DOHH2 (cell line): ENCODE results near the gene PTGIR.

Experiments
- H3F3A ChIP-seq: fragments of 200-600 bp; sonication (generic), shearing (Covaris generic); 2 replicates; pipeline ENCODE4 v1.6.0; 2016; ENCODE audit warnings: antibody characterized with exemption, mild to moderate bottlenecking; ENCODE audit not compliant: control insufficient read depth, insufficient read depth
- H3K27ac ChIP-seq: fragments of 200-600 bp; sonication (generic); 2 replicates; pipeline ENCODE4 v1.5.1; 2014; ENCODE audit warnings: low read depth, mild to moderate bottlenecking, low read length, moderate library complexity
- H3K27me3 ChIP-seq: fragments of 200-600 bp; sonication (generic); 2 replicates; pipeline ENCODE4 v1.6.1; 2014; ENCODE audit warnings: mild to moderate bottlenecking, low read length, mixed read lengths; ENCODE audit not compliant: control insufficient read depth
- H3K36me3 ChIP-seq: fragments of 200-600 bp; sonication (generic); 2 replicates; pipeline ENCODE4 v1.6.1; 2014; ENCODE audit warnings: mild to moderate bottlenecking, low read length, moderate library complexity, mixed read lengths; ENCODE audit not compliant: control insufficient read depth
- H3K4me1 ChIP-seq: fragments of 200-600 bp; sonication (generic); 2 replicates; pipeline ENCODE4 v1.6.1; 2014; ENCODE audit warnings: mild to moderate bottlenecking, low read length, mixed read lengths; ENCODE audit not compliant: control insufficient read depth
- H3K4me2 ChIP-seq: fragments of 200-600 bp; sonication (generic); 2 replicates; pipeline ENCODE4 v1.6.0; 2014; ENCODE audit warnings: mild to moderate bottlenecking, low read length, moderate library complexity
- H3K4me3 ChIP-seq: fragments of 200-600 bp; sonication (generic); 2 replicates; pipeline ENCODE4 v1.5.1; 2014; ENCODE audit warnings: mild to moderate bottlenecking, low read length, mixed read lengths
- H3K79me2 ChIP-seq: fragments of 200-600 bp; sonication (generic); 2 replicates; pipeline ENCODE4 v1.6.1; 2014; ENCODE audit warnings: mild to moderate bottlenecking, low read length, mixed read lengths; ENCODE audit not compliant: control insufficient read depth
- H3K9me2 ChIP-seq: fragments of 200-600 bp; sonication (generic); replicated peaks from 2 replicates; pipeline ENCODE4 v1.6.1; 2014; ENCODE audit warnings: mild to moderate bottlenecking, low read length, mixed read lengths; ENCODE audit not compliant: control insufficient read depth
- H3K9me3 ChIP-seq: fragments of 200-600 bp; sonication (generic); 2 replicates; pipeline ENCODE4 v1.6.1; 2014; ENCODE audit warnings: antibody characterized with exemption, low read length, mixed read lengths; ENCODE audit not compliant: control insufficient read depth, insufficient read depth
- H4K20me1 ChIP-seq: fragments of 200-600 bp; sonication (generic); 2 replicates; pipeline ENCODE4 v1.6.0; 2014; ENCODE audit warnings: low read depth, mild to moderate bottlenecking, antibody characterized with exemption, low read length, moderate library complexity; ENCODE audit not compliant: control insufficient read depth, insufficient read depth
- EZH2phosphoT487 ChIP-seq: fragments of 200-600 bp; sonication (generic); IDR thresholded peaks from 2 replicates; pipeline ENCODE4 v1.6.1; 2017; ENCODE audit warnings: borderline replicate concordance, mild to moderate bottlenecking, antibody characterized with exemption, low read length, moderate library complexity, mixed read lengths
- TF ChIP-seq, protein P1 (sequence below): fragments of 200-600 bp; sonication (generic); IDR thresholded peaks from one replicate; pipeline ENCODE4 v1.5.1; 2014; ENCODE audit warnings: antibody characterized with exemption, mild to moderate bottlenecking, low read depth, low read length; ENCODE audit not compliant: poor library complexity, severe bottlenecking

PTGIR gene

GRCh38 chr19:46656541-46656940, 31.7 kb upstream of the PTGIR start:
- Histone ChIP-seq H3K4me1 (peaks cover 22% of the 10 kb centered on the region), H3K79me2 (no peaks in the 10 kb centered on the region), H3K36me3 (no peaks in the 10 kb centered on the region), H3K27me3 (peaks cover 32% of the 10 kb centered on the region), H3K4me2 (no peak overlapping the region), H4K20me1 (0 out of 2 replicates have a peak, but pooled peaks cover under 1% of the 10 kb centered on the region), H3K4me3 (no peak overlapping the region), H3K9me3 (no peaks in the 10 kb centered on the region), H3K27ac (no peak overlapping the region), H3K9me2 (no peaks in the 10 kb centered on the region), H3F3A (peaks cover under 1% of the 10 kb centered on the region)
- TF ChIP-seq, protein P1, sequence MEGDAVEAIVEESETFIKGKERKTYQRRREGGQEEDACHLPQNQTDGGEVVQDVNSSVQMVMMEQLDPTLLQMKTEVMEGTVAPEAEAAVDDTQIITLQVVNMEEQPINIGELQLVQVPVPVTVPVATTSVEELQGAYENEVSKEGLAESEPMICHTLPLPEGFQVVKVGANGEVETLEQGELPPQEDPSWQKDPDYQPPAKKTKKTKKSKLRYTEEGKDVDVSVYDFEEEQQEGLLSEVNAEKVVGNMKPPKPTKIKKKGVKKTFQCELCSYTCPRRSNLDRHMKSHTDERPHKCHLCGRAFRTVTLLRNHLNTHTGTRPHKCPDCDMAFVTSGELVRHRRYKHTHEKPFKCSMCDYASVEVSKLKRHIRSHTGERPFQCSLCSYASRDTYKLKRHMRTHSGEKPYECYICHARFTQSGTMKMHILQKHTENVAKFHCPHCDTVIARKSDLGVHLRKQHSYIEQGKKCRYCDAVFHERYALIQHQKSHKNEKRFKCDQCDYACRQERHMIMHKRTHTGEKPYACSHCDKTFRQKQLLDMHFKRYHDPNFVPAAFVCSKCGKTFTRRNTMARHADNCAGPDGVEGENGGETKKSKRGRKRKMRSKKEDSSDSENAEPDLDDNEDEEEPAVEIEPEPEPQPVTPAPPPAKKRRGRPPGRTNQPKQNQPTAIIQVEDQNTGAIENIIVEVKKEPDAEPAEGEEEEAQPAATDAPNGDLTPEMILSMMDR, result no peak
- TF ChIP-seq EZH2phosphoT487, result no peak

- no peaks in the 10 kb centered on the region for H3F3A ChIP-seq
- H3K9me2 ChIP-seq, result no peaks in the 10 kb centered on the region
- TF ChIP-seq, protein P1, result no peak
- H4K20me1 ChIP-seq, result no peaks in the 10 kb centered on the region
- no peaks in the 10 kb centered on the region for H3K79me2 ChIP-seq
- no peak overlapping the region for H3K27ac ChIP-seq
- H3K36me3 ChIP-seq, result no peaks in the 10 kb centered on the region
- H3K9me3 ChIP-seq, result no peaks in the 10 kb centered on the region
- peaks cover 21% of the 10 kb centered on the region for H3K27me3 ChIP-seq
- H3K4me3 ChIP-seq, result no peak overlapping the region
- H3K4me1 ChIP-seq, result peaks cover 7% of the 10 kb centered on the region
- H3K4me2 ChIP-seq, result peak overlapping the region; percentile 35
Measured at GRCh38 chr19:46654621-46655152, 29.8 kb upstream of the PTGIR start.

DNA sequence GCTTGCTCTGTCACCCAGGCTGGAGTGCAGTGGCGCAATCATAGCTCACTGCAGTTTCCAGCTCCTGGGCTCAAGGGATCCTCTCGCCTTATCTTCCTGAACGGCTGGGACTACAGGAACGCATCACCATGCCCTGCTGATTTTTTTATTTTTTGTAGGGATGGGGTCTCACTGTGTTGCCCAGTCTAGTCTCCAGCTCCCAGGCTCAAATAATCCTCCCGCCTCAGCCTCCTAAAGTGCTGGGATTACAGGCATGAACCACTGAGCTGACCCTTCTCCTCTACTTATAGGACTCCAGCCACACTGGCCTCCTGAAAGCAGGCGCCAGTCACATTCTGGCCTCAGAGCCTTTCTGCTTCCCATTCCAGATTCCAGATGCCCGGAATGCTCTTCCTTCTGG, 25.6 kb upstream of the PTGIR start:
- H3K4me2 ChIP-seq, result no peak overlapping the region
- TF ChIP-seq, protein P1, result no peak
- no peak for TF ChIP-seq EZH2phosphoT487
- H3K27me3 ChIP-seq, result peaks cover 13% of the 10 kb centered on the region
- no peaks in the 10 kb centered on the region for H3K36me3 ChIP-seq
- H3F3A ChIP-seq, result no peaks in the 10 kb centered on the region
- H3K4me3 ChIP-seq, result no peak overlapping the region
- H3K9me2 ChIP-seq, result no peaks in the 10 kb centered on the region
- H3K9me3 ChIP-seq, result no peaks in the 10 kb centered on the region
- no peak overlapping the region for H3K27ac ChIP-seq
- no peaks in the 10 kb centered on the region for H4K20me1 ChIP-seq
- H3K4me1 ChIP-seq, result no peaks in the 10 kb centered on the region
- no peaks in the 10 kb centered on the region for H3K79me2 ChIP-seq
